Activated T-helper 1 cell treated with anti-CD3 and anti-CD28 coated beads, Interleukin-2, amount 50 U/mL, for 16 hours (primary cell): ENCODE results near the gene CD300LG.
"Not testable (repeated sequence)": the region's sequence is repeated elsewhere in the genome, so short reads cannot be mapped to it uniquely, and the experiment has no call there.

Experiments
- DNase-seq, 2 donors: peaks; one replicate each; pipeline ENCODE4 v3.0.0-alpha.2; 2020; ENCODE audit warnings: low read depth in 1 of 2, low spot score in 1 of 2

Gene CD300LG

DNA sequence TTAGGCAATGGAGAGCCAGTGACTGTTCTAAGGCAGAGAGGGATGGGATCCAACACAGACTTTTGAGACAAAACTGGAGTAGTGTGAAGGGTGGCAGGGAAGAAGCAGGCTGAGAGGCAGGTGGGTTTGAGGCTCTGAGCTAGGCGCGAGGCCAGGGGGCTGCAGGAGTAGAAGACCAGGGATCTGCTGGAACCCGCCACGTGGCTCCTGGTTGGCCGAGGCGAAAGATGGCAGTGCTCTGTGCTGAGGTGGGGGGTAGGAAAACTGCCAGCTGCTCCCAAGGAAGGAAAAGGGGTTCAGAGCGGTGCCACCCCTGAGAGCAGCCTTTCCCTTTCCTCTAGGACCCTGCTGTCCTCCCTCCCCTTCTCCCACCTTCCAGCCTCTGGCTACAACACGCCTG lies 5.6 kb downstream of the CD300LG start:
- no peak for DNase-seq

DNA sequence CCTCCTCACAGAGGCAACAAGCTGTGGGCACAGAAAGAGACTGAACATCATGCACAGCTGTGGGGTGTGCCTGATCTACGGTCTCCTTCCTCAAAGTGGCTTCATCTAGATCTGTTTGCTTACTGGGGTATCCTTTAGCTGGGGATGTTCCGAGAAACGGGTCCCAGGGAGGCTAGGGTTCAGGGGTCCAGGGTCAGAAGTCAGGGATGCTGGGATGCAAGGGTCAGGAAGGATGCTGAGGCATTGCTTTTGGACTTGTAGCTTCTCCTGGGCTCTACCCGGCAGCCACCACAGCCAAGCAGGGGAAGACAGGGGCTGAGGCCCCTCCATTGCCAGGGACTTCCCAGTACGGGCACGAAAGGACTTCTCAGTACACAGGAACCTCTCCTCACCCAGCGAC lies 6.6 kb downstream of the CD300LG start:
- no peak for DNase-seq

DNA sequence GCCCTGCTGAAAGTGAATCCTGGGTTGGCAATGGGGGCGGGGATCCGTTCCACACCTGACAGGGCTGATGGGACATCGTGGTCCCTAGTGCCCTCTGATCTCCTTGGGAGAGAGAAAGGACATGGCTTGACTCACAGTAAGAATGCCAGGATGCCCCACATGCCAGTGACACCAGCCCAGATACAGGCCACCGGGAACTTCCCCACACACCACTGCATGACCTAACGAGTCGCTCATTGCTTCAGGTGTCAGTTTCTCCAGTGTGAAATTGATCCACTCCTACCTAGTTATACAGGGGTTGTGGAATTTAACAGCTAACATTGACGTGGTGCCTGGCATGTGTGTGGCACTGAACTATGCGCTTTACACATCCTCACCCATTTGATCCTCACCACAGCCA lies 7.5 kb downstream of the CD300LG start:
- no peak for DNase-seq

DNA sequence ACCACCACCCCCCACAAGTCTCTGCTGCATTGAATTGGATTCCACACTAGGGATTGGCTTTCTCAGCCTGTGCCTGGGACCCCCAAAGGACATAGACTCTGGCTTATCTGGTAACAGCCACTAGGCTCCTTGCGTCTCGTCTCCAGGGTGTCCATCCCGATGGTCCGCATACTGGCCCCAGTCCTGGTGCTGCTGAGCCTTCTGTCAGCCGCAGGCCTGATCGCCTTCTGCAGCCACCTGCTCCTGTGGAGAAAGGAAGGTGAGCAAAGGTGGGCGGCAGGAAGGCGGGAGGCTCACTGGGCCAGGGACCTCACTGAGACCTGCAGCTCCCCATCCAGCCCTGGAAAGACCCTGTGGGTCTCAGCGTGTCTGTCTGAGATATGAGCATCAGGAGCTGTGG lies 8.1 kb downstream of the CD300LG start:
- DNase-seq, result no peak

DNA sequence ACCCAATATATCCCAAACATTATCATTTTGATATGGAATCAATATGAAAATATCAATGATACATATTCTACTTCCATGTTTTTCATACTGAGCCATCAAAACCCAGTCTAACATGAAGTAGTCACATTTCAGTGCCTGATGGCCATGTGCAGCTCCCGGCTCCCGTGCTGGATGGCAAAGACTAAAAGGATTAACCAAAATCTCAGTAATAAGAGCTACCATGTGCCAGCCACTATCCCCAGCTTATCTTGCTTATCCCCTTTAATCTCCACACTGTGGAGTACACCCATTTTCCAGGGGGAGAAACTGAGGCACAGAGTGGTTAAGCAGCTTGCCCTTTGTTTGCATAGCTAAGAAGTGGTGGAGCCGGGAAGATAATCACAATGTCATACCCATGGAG lies 9.2 kb downstream of the CD300LG start:
- DNase-seq, result no peak

DNA sequence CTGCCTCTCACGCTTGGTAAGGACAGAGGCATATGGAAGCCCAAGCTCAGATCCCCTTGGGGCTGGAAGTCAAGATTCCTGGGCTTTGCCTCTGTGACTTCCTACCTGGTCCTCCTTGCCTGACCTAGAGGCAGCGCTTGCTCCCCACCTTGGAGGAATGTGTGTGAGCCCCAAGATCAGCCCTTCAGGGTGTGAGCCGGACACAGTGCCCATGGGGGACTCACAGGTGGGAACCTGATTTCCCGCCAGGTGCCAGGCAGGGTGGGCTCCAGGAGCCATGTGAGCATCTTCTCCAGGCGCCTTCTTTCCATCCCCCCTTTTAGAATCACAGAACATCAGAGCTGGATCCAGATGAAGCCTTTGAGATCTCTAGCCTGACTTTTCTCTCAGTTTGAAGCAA lies 10.2 kb downstream of the CD300LG start:
- DNase-seq, result no peak

DNA sequence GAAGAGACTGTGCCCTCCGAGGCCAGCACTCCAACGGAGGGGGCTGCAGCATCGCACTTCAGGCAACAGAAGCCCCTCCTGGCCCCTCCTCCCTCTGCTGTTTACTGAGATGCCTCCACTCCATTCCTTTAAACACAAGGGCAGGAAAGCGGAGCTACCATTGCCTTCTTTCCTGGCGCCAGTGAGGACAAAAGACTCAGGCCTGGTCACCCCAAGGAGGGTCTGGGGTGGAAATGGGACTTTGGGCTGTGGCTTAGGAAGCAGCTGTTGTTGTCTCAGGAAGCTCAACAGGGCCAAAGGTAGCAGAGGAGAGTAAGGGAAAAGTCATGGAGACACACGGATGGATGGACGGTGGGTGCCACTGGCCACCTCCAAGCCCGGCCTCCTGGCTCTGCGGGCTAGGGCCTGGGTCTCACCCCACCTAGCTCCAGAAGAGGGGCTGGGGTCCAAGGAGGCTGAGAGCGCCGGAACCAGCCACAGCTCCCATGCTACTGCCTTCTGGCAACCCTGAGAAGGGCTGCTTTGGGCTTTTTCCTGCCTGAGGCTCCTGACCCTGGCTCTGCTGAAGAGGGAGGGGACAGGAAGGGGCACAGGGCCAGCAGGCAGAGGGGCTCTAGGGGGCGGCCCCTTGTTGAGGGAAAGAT lies 11.1 kb downstream of the CD300LG start:
- DNase-seq, result no peak

DNA sequence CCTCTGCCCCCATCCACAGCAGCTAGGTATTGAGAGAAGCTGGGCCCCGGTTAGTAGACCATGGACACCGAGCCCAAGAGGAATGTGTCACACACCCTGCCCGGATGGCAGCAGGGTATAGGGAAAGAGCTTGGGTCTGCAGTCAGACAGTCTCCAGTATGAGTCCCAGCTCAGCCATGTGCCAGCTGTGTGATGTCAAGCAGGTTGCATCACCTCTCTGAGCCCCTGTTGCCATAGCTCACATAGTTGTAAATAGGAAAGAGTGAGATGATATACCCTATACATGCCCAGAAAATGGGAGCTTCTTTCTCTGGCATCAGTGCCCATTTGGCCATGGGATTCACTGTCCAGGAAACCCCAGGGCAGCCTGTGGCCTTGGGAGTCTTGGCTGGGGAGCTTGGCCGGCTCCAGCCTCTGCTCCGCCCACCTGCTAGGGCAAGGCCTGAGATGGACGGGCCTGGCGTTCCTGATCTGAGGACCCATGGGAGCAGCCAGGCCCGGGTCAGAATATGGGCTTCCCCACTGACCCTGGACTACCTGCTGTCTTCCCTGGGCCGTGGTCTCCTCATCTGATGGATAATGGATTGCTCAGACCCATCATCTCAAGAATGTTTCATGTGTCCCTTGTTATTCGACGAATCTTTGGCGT lies 13.2 kb downstream of the CD300LG start:
- no peak for DNase-seq

DNA sequence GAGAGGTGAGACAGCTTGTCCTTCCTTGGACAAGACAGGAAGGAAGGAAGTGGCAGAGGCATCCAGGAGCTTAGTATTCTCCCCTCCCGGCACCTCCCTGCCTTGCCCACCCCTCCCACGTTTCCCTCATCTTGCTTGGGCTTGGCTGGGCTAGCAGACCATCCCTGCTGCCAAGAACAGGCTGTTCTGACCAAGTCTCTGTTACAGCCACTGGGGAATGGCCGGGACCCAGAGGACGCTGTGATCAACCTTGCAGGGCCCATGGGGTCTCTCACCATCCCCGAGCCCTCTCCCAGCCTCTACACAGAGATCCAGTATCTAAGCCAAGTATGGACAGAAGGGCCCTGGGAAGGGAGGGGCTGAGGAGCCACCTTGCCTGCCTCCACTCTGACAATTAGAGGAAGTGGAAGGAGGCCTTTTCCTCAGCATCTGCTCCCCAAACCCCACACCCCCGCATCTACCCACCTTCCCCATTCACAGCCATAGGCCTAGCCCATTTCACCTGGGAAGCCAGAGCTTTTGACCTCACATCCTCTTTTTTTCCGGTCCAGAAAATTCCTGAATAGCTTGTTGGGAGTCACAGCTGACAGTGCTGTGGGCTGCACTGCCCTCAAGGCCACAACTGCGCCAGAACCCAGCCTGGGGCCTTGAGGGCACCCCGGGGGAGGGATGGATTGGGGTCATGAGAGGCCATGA lies 14.1 kb downstream of the CD300LG start:
- DNase-seq, result no peak

DNA sequence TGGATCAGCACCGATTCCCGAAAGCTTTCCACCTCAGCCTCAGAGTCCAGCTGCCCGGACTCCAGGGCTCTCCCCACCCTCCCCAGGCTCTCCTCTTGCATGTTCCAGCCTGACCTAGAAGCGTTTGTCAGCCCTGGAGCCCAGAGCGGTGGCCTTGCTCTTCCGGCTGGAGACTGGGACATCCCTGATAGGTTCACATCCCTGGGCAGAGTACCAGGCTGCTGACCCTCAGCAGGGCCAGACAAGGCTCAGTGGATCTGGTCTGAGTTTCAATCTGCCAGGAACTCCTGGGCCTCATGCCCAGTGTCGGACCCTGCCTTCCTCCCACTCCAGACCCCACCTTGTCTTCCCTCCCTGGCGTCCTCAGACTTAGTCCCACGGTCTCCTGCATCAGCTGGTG lies 15.0 kb downstream of the CD300LG start:
- no peak for DNase-seq

DNA sequence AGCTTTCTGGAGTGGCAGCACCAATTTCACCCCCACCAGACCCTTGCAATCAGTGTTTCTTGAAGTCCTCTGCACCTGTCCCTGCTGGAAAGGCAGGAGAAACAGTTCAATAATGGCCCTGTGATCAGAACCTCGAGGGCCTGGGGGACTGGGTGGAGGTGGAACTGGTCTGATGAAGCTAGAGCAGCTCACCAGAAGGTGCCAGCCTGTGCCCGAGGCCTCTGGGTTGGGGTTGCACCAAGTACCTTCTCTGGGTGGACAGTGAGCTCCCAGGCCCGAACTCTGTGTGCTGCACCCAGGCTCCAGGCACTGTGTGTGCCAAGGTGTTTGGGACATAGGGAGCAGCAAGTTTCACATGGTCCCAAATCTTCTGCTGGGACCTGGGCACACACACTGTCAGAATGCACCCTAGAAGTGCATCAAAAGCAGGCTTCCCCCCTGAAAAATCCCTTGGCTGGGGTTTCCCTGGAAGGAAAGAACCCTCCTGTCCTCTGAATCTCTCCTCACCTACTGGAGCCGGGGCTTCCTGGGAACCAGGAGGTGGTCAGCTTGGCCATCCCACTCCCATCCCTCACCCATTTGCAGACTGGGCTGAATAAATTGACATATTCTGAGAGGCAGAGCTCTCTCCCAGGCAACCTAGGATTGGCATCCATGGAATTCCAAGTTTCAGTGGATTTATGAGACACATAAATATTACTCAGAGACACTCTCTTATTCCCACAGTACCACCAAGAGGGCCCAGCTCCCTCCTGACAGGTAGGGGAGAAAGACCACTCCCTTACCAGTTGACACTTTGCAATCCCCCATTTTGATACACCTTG lies 17.4 kb downstream of the CD300LG start:
- no peak for DNase-seq

DNA sequence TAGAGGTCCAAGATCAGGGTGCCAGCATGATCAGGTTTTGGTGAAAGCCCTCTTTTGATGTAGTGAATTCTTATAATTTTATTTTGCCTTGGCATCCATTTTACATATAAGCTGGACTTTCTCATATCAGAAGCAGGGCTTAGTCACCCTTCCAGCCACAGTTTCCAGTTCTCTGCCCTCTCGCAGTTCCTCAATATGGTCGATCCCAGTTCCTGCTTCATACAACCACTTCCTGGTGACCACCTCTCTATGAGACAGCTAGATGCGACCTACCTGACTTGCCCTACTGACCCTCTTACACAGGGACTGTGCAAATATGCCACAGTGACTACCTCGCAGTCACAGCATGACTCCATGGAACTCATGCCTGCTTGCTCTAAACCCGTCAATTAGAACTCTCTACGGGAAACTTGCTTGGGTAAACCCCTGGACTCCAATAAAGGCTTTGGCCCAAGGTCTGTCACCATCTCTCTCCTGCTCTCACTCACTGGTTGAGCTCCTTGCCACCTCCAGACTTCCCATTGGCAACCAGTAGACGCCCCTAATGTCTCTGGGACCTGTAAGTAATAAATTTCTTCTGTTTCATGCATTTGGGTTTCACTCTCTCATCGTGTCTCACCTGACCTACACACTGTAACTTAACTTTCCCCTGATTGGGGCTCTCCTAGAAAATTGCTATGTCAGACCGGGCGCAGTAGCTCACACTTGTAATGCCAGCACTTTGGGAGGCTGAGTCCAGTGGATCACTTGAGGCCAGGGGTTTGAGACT lies 21.4 kb downstream of the CD300LG start:
- no peak for DNase-seq

DNA sequence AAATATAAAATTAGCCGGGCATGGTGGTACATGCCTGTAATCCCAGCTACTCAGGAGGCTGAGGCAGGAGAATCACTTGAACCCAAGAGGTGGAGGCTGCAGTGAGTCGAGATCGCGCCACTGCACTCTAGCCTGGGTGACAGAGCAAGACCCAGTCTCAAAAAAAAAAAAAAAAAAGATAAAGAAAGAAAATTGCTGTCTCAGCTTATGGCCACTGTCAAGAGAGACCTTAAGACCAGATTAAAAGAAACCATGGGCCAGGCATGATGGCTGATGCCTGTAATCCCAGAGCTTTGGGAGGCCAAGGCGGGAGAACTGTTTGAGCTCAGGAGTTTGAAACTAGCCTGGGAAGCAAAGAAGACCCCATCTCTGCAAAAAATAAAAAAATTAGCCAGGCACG lies 22.1 kb downstream of the CD300LG start:
- not testable (repeated sequence) for DNase-seq

DNA sequence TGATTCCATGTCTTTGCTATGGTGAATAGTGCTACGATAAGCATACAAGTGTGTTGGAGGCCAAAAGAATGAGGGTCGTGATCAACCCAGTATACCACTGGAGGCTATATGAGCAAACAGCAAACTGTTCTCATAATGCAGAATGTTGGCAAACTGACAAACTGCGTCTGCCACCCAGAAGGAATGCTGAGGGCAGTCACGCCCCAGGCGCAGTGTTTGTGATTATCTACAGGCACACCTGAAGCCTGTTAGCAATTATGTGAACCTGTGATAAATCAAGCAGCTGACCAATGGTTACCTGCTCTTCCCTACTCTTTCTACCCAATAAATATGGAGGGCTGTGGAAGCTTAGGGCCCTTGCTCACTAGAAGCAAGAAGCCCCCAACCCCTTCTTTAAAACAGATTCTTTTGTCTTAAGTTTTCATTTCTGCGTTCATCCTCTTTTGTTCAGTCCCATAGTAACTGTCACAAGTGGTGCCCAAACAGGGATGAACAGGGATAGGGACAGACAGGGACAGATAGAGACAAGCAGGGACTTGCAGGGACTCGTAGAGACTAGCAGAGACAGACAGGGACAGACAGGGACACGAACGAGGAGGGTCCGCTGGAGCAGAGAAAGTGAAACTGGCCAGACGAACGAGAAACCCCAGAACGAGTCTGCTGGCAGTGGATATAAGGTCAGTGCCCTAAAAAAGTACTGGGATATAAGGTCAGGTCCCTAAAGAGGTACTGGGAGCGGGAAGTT lies 25.1 kb downstream of the CD300LG start:
- no peak for DNase-seq

DNA sequence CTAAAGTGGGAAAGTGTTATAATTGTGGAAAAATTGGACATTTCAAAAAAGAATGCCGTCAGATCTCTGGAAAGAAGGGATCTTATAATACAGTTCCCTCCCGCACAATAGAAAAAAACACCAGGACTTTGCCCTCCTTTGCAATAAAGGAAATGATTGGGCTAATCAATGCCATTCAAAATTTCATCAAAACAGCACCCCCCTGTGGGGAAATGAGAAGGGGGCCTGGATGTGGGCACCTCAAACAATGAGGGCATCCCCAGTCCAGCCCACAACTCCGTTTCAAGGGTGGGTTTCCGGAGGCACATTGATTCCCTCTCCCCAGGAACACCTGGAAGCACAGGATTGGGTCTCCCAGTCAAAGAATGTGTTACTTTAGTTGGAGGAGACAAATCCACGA lies 26.1 kb downstream of the CD300LG start:
- DNase-seq, result no peak

DNA sequence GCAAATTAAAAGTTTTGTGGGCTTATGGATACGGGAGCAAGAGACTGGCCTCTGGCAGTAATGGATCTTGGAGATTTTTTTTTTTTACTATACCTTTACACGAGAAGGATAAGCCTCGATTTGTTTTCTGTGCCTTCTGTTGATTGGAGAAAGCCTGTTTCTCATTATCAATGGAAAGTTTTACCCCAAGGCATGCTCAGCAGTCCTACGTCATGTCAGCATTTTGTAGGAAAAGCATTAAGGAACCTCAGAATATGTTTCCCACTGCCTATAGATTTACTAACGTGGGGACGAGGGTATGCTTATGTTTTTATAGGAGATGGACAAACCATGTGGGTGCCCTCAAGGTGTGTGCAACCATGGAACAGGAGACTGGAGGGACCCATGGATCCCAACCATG lies 26.8 kb downstream of the CD300LG start:
- no peak for DNase-seq

DNA sequence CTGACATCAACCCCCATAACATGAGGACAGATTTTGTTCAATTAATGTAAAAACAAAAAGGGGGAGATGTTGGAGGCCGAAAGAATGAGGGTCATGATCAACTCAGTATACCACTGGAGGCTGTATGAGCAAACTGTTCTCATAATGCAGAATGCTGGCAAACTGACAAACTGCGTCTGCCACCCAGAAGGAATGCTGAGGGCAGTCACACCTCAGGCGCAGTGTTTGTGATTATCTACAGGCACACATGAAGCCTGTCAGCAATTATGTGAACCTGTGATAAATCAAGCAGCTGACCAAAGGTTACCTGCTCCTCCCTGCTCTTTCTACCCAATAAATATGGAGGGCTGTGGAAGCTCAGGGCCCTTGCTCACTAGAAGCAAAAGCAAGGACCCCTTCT lies 27.3 kb downstream of the CD300LG start:
- no peak for DNase-seq

DNA sequence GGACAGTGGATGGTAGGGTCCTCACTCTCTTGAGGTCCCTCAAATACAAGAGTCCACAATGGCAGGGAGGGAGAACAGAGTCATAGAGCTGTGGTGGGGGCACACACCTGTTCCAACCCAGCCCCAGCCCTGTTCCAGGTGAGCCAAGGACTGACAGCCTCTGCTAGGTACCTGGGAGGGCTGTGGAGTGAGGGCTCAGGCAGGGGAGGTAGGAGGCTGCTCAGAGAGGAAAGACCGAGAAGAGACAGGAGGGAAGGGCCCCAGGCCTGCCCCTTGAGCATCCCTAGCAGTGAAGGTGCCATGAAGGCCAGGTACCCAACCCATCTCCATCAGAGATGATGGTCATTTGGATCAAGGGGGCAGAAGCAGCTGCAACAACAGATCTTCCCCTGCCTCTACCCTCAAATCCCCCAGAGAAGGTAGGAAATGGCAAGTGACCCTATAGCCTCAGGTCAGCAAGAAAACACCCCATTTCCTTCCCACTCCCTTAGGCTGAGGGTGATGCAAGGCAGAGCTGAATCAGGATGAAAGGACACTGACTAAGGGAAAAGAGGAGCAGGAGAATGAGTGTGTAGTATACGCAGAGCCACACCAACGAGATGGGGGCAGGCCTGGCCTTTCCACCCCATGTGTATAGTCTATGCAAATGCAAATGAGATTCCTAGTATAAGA lies 28.6 kb downstream of the CD300LG start:
- DNase-seq, result no peak

DNA sequence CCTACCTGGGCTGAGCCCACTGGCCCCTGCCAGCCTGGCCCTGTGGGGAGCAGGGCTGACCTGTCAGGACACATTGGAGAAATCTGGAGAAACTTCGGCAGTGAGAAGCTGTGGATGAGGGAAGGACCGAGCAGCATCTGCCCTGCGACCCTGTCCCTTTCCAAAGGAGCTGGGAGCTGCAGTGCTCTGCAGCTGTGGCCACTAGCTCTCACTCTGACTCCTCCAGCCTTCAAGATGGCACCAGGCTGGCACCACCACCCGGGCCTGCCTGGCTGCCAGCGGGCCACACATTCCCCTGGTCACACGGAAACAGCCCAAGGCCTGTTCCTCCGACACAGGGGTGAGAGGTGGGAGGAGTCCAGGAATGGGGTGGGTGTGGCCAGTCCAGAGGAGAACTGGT lies 30.1 kb downstream of the CD300LG start:
- no peak for DNase-seq
